WI38 (cell line): Measurements from ENCODE around the gene C1RL.

Experiments used
- H3K4me3 ChIP-seq: 2 replicates; pipeline ENCODE4 v1.5.1; 2011; ENCODE audit warnings: low read depth, mild to moderate bottlenecking, control low read depth, low read length
- TF ChIP-seq, protein P1 (sequence below): IDR thresholded peaks from 2 replicates; pipeline ENCODE4 v1.5.1; 2012; ENCODE audit warnings: low read depth, mild to moderate bottlenecking, control low read depth, low read length

The C1RL gene

DNA sequence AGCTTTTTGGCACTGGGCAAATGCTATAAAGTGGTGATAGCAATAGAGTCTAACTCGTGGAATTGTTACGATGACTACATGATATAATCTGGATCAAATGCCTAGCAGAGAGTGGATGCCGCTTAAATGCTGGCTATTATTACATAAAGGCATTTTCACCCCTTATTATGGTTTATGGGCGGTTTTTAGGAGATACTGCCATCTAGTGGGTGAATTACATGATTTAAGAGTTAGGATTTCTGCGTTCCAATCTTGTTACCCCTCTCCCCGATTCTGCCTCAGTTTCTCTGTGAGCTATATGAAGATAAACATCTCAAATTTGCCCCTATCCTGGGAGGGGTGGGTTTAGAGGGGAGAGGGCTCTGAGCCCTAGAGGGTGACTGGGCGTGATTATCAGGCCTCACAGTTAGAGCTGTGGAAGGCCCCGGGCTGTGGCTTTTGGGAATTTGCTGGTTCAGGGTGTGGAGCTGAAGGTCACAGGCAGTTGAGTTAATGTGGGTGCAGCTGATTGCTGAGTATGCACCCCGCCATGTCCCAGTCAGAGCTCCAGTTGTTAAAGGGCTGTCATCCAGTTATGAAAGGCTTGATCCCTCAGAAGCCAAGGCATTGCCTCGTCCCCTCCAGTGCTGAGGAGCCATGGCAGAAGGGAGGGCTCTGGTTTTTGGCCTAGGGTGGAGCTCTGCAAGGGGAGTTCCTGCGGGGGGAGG lies 35.6 kb upstream of the C1RL start:
- TF ChIP-seq, protein P1, sequence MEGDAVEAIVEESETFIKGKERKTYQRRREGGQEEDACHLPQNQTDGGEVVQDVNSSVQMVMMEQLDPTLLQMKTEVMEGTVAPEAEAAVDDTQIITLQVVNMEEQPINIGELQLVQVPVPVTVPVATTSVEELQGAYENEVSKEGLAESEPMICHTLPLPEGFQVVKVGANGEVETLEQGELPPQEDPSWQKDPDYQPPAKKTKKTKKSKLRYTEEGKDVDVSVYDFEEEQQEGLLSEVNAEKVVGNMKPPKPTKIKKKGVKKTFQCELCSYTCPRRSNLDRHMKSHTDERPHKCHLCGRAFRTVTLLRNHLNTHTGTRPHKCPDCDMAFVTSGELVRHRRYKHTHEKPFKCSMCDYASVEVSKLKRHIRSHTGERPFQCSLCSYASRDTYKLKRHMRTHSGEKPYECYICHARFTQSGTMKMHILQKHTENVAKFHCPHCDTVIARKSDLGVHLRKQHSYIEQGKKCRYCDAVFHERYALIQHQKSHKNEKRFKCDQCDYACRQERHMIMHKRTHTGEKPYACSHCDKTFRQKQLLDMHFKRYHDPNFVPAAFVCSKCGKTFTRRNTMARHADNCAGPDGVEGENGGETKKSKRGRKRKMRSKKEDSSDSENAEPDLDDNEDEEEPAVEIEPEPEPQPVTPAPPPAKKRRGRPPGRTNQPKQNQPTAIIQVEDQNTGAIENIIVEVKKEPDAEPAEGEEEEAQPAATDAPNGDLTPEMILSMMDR, result peak; percentile 12
- H3K4me3 ChIP-seq, result no peak overlapping the region

DNA sequence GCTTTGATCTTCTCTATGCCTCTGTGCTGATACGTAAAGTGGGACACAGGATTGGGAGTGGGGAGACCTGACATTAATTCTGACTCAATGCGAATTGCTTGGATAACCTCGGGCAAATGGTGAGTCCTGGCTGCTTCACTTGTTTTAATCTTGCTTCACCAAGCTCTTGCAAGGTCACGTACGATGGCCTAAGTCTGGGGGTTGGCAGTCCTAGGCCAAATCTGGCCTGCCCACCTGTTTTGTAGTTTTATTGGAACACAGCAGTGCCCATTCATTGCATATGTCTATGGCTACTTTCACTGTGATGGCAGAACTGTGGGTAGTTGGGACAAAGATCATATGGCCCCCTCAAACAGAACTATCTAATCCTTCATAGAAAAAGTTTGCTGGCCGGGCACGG lies 34.5 kb upstream of the C1RL start:
- no peak overlapping the region for H3K4me3 ChIP-seq
- TF ChIP-seq, protein P1, result no peak

DNA sequence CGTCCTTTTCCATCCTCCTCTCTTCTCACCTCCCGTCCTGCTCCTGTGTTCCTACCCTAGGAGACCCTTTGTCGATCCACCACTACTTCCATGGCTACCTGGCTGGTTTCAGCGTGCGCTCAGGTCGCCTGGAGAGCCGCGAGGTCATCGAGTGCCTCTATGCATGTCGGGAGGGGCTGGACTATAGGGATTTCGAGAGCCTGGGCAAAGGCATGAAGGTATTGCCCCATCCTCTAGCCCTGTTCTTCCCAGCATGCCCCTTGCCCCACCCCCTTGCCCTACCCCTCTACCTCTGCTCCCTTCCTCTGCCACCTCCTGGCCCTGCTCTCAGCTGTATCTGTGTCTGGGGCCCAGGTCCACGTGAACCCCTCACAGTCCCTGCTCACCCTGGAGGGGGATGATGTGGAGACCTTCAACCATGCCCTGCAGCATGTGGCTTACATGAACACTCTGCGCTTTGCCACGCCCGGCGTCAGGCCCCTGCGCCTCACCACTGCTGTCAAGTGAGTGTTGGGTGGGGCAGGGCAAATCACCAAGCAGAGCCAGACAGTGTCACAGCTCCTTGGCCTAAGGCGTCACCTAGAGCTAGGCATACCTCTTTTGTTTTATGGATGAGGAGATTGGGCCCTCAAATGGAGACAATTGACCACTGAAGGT lies 33.9 kb upstream of the C1RL start:
- TF ChIP-seq, protein P1, result no peak
- H3K4me3 ChIP-seq, result no peak overlapping the region

DNA sequence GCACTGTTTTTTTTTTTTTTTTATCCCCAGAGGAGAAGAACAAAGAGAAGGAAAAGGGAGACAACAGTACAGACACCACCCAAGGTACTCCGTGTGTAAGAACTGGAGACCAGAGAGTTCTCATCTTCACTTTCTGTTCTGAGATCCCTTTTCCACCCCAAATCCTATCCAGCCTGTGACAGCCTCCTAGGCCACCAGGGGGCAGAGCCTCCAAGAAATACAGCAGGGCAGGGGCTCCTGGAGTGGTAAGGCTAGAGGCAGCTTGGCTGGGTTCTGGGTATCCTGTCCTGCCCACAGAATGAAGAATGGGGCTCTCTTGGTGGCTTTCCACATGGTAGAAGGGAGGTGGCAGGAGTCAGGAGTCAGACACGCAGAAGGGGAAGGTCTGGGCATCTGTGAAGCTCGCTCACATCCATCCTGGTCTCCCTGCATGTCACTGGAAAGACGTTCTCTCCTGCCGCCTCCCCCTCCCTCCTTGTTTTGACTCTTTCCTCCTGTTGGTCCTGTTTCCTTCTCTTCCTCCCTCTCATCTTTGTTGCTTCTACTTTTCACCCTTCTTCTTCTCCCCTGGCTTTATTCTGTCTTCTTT lies 33.1 kb upstream of the C1RL start:
- no peak overlapping the region for H3K4me3 ChIP-seq
- TF ChIP-seq, protein P1, result peak; percentile 89

DNA sequence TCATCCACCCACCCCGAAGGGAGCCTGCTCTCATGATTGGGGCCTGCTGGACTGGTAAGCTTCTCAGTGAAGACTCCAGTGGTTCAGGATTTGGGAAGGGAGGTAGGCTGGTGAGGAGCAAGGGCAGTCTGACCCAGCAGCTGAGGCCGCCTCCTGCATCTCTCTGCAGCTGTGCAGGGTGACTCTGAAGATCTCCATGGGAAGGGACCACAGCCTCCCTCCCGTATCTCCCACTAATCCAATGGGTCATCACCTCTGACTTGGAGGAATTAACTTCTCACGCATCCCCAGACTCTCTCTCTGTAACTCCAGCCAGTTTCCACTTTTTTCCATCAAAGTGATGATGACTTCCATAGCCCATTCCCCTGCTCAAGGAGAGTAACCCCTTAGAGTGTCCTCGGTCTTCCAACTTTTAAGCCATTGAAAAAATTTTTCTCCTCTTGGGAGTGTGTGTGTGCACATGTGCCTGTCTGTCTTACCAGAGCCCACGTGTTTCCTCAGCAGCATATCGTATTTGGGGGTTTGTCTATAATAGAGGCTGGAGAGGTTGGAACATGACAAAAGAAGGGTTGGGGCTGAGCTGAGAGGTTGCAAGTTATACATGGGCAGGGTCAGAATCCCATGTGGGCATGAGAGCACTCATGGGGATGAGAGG lies 32.5 kb upstream of the C1RL start:
- TF ChIP-seq, protein P1, result no peak
- no peak overlapping the region for H3K4me3 ChIP-seq

DNA sequence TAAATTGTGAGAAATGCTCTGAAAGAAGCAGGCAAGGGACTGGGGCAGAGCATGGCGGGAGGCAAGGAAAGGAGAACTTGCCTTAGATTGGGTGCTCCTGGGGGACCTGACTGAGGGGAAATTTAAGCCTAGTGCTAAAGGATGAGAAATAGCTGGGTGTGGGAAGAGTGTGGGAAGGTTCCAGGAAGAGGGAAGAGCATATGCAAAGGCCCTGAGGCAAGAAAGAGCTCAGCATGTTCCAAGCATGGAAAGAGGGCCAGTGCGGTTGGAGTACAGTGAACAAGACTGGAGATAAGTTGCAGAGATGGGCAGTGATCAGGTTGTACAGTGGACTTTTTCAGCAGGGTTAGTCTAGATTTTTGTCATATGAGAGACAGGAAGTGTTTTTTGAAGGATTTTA lies 30.2 kb upstream of the C1RL start:
- no peak overlapping the region for H3K4me3 ChIP-seq
- TF ChIP-seq, protein P1, result no peak
